LNCAP (cell line): ENCODE data around the gene CDRT4.

ENCODE experiments used
- TF ChIP-seq, protein P1 (sequence below): fragments of 450-650 bp; IDR thresholded peaks from 2 replicates; pipeline ENCODE4 v1.5.1; 2017; ENCODE audit warnings: mild to moderate bottlenecking

The CDRT4 gene

DNA sequence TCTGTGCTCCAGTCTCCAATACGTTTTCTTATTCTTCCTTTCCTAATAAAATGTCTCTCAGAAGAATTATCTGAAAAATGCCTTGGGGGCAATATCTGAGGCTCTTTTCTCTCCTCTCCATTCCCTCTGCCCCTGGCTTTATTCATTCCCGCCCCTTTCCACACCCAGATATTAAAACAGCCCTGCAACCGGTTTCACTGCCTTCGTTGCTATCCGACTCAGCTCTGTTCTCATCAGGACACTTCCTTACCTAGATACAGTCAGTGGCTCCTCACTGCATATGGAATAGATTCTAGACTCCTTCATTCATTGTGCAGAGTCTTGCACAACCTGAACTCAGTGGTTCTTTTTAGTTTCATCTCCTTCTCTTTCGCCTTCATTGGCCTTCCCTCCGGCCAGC, 74.0 kb downstream of the CDRT4 start:
- TF ChIP-seq, protein P1, sequence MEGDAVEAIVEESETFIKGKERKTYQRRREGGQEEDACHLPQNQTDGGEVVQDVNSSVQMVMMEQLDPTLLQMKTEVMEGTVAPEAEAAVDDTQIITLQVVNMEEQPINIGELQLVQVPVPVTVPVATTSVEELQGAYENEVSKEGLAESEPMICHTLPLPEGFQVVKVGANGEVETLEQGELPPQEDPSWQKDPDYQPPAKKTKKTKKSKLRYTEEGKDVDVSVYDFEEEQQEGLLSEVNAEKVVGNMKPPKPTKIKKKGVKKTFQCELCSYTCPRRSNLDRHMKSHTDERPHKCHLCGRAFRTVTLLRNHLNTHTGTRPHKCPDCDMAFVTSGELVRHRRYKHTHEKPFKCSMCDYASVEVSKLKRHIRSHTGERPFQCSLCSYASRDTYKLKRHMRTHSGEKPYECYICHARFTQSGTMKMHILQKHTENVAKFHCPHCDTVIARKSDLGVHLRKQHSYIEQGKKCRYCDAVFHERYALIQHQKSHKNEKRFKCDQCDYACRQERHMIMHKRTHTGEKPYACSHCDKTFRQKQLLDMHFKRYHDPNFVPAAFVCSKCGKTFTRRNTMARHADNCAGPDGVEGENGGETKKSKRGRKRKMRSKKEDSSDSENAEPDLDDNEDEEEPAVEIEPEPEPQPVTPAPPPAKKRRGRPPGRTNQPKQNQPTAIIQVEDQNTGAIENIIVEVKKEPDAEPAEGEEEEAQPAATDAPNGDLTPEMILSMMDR: no peak

DNA sequence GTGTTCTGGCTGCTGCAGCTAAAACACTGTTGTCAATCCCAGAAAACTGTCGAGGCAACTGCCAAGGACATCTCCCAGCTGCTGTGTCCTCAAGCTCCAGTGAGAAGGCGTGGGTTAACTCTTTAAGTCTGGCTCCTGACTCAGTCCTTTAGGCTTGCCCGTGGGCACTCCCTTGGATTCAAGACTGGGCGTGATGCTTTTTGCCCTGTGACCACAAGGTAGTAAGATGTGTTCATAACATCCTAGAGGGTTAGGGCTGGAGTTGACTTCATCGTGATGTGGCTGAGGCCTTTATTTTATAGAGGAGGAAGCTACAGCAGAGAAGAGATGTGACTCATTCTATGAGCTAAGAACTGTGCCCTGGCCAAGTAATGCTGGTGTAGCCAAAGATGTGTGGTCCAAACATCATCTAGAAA, 75.1 kb downstream of the CDRT4 start:
- TF ChIP-seq, protein P1: no peak

DNA sequence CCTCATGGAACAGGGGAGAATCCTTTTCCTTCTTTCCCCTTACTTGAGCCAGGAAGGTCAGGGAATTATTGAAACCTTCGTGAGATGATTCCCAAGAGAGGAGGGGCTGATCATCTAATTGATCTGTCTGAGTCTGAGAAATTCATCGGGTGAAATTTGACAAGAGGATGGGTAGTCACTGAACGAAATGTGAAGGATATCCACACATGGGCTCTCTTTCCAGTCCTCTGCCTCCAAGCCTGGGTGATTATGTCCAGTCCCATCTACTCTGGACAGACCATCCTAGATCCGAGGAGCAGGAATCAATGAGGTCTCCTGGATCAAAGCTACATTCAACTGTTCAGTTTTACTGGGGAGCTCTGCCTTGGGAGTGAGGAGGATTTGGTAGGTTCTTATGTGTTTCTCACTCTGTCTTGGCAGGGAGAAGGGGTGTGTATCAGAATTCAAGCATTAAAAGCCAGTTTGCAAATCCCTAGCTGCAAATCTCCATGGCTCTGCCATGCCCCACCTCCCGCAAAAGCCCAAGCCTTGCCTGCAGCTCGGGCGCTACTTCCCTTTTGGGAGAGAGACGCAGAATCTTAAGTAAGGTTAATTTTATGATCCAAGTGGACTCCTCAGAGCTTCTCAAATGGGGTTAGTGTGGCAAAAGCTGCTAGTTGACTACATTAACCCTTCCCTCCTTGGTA, 78.9 kb downstream of the CDRT4 start:
- TF ChIP-seq, protein P1: no peak

DNA sequence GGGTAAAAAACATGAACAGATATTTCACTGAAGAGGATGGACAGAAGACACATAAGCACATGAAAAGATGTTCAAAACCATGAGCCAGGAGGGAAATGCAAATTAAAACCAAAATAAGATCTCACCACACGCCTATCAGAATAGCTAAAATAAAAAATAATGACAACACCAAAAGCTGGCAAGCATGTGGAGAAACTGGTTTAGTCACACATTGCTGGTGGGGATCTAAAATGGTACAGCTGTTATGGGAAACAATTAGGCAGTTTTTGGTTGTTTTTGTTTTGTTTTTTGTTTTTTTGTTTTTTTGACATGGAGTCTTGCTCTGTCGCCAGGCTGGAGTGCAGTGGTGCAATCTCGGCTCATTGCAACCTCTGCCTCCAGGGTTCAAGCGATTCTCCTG, 81.3 kb downstream of the CDRT4 start:
- TF ChIP-seq, protein P1: no peak
